ENCODE data around the gene PHF2.

GRCh38 chr9:93669958-93670207 is 93.5 kb downstream of the PHF2 start:
- no peak for TF ChIP-seq POLR2A (IDR thresholded peaks at IDR 0.05)
- no peak for TF ChIP-seq CTCF (IDR thresholded peaks at IDR 0.05)
